ENCODE data around the gene CCND2. TPM values are rescaled to one million over a fixed set of nuclear protein-coding genes. Genes with fewer than 3 reads are reported as not detected.

Gene CCND2
- total RNA-seq, 1 donor from 2014 or later: 12.6 TPM

DNA sequence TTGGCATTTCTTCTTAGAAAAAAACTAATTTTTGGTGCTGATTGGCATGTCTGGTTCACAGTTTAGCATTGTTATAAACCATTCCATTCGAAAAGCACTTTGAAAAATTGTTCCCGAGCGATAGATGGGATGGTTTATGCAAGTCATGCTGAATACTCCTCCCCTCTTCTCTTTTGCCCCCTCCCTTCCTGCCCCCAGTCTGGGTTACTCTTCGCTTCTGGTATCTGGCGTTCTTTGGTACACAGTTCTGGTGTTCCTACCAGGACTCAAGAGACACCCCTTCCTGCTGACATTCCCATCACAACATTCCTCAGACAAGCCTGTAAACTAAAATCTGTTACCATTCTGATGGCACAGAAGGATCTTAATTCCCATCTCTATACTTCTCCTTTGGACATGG, 27.3 kb downstream of the CCND2 start:
- TF ChIP-seq, protein P1, sequence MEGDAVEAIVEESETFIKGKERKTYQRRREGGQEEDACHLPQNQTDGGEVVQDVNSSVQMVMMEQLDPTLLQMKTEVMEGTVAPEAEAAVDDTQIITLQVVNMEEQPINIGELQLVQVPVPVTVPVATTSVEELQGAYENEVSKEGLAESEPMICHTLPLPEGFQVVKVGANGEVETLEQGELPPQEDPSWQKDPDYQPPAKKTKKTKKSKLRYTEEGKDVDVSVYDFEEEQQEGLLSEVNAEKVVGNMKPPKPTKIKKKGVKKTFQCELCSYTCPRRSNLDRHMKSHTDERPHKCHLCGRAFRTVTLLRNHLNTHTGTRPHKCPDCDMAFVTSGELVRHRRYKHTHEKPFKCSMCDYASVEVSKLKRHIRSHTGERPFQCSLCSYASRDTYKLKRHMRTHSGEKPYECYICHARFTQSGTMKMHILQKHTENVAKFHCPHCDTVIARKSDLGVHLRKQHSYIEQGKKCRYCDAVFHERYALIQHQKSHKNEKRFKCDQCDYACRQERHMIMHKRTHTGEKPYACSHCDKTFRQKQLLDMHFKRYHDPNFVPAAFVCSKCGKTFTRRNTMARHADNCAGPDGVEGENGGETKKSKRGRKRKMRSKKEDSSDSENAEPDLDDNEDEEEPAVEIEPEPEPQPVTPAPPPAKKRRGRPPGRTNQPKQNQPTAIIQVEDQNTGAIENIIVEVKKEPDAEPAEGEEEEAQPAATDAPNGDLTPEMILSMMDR (IDR thresholded peaks at IDR 0.05): no peak
- Mint-ChIP-seq H3K27me3 (ENCODE audit: unreplicated experiment) (peaks cover 28% of the 10 kb centered on the region), H3K9me3 (ENCODE audit: unreplicated experiment) (no peaks in the 10 kb centered on the region), H3K4me1 (ENCODE audit: unreplicated experiment) (no peaks in the 10 kb centered on the region), H3K27ac (ENCODE audit: unreplicated experiment) (no peak overlapping the region), H3K36me3 (ENCODE audit: unreplicated experiment) (no peaks in the 10 kb centered on the region), H3K4me3 (ENCODE audit: unreplicated experiment) (no peak overlapping the region)
- DNase-seq (ENCODE audit: extremely low spot score, unreplicated experiment): no peak

DNA sequence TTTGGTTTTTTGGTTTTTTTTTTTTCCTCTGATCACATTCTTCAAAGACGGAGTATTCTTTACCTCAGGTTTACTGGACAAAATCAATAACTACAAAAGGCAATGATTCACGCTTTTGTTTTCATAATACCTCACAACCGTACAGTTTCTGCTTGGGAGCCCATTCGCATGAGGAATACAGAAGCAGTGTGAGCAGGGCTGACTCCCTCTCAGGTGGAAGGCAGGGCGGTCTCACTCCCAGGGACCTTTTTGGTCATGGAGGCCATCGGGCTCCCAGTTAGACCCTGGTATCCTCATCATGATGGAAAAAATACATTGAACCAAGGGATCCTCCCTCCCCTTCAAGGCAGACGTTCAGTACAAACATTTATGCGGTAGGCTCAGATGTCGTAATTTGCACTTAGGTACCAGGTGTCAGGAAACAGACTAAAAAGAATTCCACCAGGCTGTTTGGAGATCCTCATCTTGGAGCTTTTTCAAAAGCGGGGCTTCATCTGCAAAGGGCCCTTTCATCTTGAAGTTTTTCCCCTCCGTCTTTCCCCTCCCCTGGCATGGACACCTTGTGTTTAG, 28.5 kb downstream of the CCND2 start:
- no peaks in the 10 kb centered on the region for H3K9me3 Mint-ChIP-seq (ENCODE audit: unreplicated experiment)
- no peak overlapping the region for H3K27ac Mint-ChIP-seq (ENCODE audit: unreplicated experiment)
- no peak overlapping the region for H3K4me3 Mint-ChIP-seq (ENCODE audit: unreplicated experiment)
- H3K4me1 Mint-ChIP-seq (ENCODE audit: unreplicated experiment): no peaks in the 10 kb centered on the region
- H3K36me3 Mint-ChIP-seq (ENCODE audit: unreplicated experiment): no peaks in the 10 kb centered on the region
- TF ChIP-seq, protein P1 (IDR thresholded peaks at IDR 0.05): no peak
- no peak for DNase-seq (ENCODE audit: extremely low spot score, unreplicated experiment)
- H3K27me3 Mint-ChIP-seq (ENCODE audit: unreplicated experiment): peaks cover 34% of the 10 kb centered on the region

DNA sequence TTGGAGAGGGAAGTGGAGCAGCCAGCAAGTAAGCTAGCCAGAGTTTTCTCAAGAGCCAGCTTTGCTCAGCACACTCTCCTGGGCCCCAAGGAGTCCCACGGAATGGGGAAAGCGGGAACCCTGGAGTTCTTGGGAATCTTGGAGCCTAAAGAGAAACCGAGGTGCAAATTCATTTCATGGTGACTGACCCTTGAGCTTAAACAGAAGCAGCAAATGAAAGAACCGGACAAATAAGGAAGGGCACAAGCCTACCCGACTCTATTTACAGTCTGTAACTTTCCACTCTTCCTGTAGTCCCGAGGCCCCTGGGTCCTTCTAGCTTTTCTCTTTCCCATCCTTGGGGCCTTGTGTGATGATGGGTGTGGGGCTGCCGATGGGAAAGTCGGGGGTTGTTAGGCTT, 29.3 kb downstream of the CCND2 start:
- no peak for DNase-seq (ENCODE audit: extremely low spot score, unreplicated experiment)
- Mint-ChIP-seq H3K27ac (ENCODE audit: unreplicated experiment) (no peak overlapping the region), H3K9me3 (ENCODE audit: unreplicated experiment) (no peaks in the 10 kb centered on the region), H3K27me3 (ENCODE audit: unreplicated experiment) (peaks cover 36% of the 10 kb centered on the region), H3K4me1 (ENCODE audit: unreplicated experiment) (peaks cover 2% of the 10 kb centered on the region), H3K4me3 (ENCODE audit: unreplicated experiment) (no peak overlapping the region), H3K36me3 (ENCODE audit: unreplicated experiment) (no peaks in the 10 kb centered on the region)
- TF ChIP-seq, protein P1 (IDR thresholded peaks at IDR 0.05): no peak

DNA sequence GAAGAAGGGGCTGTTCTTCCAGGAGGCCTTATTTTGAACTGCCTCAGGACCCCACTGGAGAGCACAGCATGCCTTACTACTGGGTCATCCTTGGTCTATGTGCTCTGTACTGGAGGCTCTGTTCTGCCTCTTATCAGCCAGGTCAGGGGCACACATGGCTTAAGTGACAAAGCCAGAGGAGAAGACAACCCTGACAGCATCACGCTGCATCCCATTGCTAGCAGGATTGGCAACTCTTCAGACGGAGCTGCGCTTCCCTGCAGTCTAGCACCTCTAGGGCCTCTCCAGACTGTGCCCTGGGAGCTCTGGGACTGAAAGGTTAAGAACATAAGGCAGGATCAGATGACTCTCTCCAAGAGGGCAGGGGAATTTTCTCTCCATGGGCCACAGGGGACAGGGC, 30.2 kb downstream of the CCND2 start:
- no peak for DNase-seq (ENCODE audit: extremely low spot score, unreplicated experiment)
- Mint-ChIP-seq H3K9me3 (ENCODE audit: unreplicated experiment) (no peaks in the 10 kb centered on the region), H3K27me3 (ENCODE audit: unreplicated experiment) (peaks cover 36% of the 10 kb centered on the region), H3K4me1 (ENCODE audit: unreplicated experiment) (peaks cover 5% of the 10 kb centered on the region), H3K36me3 (ENCODE audit: unreplicated experiment) (no peaks in the 10 kb centered on the region), H3K27ac (ENCODE audit: unreplicated experiment) (no peak overlapping the region), H3K4me3 (ENCODE audit: unreplicated experiment) (no peak overlapping the region)
- TF ChIP-seq, protein P1 (IDR thresholded peaks at IDR 0.05): no peak

DNA sequence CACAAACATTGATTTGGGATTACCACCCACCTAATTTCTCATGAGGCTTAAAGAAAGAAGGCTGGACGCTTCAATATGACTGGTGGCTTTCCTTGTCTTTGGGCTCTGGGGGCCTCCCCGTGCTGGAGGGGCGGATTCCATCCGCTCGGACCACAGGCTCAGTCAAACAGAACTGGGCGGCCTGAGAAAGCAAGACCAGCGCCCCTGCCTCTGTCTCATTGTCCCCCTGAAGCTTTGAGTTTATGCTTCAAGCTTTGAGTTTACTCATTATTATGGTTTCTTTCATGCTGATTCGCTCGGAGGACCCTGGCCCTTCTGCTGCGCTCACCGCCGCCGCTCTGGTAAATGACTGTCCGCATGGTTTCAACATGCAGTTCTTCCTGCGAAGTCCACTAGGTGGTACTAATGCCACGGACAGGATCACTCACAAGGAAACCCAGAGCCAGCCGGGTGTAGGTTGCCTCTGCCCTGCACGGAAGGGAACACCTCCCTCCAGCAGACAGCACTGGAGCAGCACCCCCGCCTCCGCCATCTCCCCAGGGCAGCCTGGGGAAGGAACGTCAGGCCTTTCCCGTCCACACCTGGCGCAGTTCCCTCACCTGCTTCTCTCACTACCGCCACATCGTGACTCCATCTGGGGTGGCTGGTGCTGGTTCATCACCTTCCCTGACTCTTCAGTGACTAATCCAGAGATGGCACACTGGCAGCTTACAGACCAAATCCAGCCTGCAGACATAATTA, 34.2 kb downstream of the CCND2 start:
- peak; percentile 86 for DNase-seq (ENCODE audit: extremely low spot score, unreplicated experiment)
- Mint-ChIP-seq H3K4me1 (ENCODE audit: unreplicated experiment) (peaks cover 5% of the 10 kb centered on the region), H3K4me3 (ENCODE audit: unreplicated experiment) (peak overlapping the region; percentile 62), H3K27ac (ENCODE audit: unreplicated experiment) (no peak overlapping the region), H3K9me3 (ENCODE audit: unreplicated experiment) (no peaks in the 10 kb centered on the region), H3K27me3 (ENCODE audit: unreplicated experiment) (peaks cover 24% of the 10 kb centered on the region), H3K36me3 (ENCODE audit: unreplicated experiment) (no peaks in the 10 kb centered on the region)
- TF ChIP-seq, protein P1 (IDR thresholded peaks at IDR 0.05): peak; percentile 82
